WI38 (cell line): Measurements from ENCODE around the gene NOP16.

Experiments used
- H3K4me3 ChIP-seq: 2 replicates; pipeline ENCODE4 v1.5.1; 2011; ENCODE audit warnings: low read depth, mild to moderate bottlenecking, control low read depth, low read length
- CTCF ChIP-seq: IDR thresholded peaks from 2 replicates; pipeline ENCODE4 v1.5.1; 2012; ENCODE audit warnings: low read depth, mild to moderate bottlenecking, control low read depth, low read length

NOP16 gene

GRCh38 chr5:176391999-176392398 is 3.6 kb upstream of the NOP16 start:
- H3K4me3 ChIP-seq = no peak overlapping the region
- no peak for TF ChIP-seq CTCF

- TF ChIP-seq CTCF = no peak
- no peak overlapping the region for H3K4me3 ChIP-seq
Observed at GRCh38 chr5:176391479-176391878, 3.1 kb upstream of the NOP16 start.

- peak overlapping the region; percentile 84 for H3K4me3 ChIP-seq
- no peak for TF ChIP-seq CTCF
Observed at GRCh38 chr5:176389135-176390123, 1.0 kb upstream of the NOP16 start.

GRCh38 chr5:176388003-176388443 is 375 bp downstream of the NOP16 start:
- TF ChIP-seq CTCF = no peak
- H3K4me3 ChIP-seq = peak overlapping the region; percentile 84

GRCh38 chr5:176387384-176387925 is 943 bp downstream of the NOP16 start:
- no peak for TF ChIP-seq CTCF
- peak overlapping the region; percentile 84 for H3K4me3 ChIP-seq

- no peak overlapping the region for H3K4me3 ChIP-seq
Observed at GRCh38 chr5:176386491-176386890, 1.9 kb downstream of the NOP16 start.

More at GRCh38 chr5:176386491-176386890, 1.9 kb downstream of the NOP16 start:
- TF ChIP-seq CTCF = no peak
